Measurements from ENCODE around the gene RNF7.

DNA sequence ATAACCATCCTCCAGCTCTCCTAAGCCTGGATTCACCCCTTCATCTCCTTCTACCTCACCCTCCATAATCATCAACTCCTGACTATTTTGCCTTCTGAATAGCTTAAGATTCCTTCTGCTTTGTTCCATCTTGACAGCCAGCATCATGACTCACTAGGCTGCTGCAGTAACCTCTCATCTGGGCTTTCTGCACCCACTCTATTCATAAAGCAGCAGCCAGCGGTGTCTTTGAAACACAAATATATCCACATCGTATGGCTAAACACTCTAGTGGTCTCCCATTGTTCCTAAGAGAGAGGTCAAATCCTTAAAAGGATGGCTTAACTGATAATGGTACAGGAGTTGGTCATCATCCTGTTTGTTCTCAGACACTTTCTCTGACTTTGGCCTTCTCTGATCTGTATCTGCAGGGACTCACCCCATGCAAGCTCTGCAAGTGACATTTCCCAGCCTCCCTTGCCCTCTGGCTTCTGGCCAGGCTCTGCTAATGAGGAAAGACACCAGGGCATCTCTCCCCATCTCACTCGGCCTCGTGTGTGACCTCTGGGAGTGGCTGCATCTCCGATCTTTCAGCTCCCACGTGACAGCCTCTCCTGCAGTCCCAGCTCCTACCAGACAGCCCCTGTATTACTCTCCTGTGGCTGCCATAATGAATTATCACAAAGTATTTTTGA is 31.3 kb downstream of the RNF7 start:
- TF ChIP-seq POLR2A (IDR thresholded peaks at IDR 0.05), result no peak
- TF ChIP-seq, protein P1, sequence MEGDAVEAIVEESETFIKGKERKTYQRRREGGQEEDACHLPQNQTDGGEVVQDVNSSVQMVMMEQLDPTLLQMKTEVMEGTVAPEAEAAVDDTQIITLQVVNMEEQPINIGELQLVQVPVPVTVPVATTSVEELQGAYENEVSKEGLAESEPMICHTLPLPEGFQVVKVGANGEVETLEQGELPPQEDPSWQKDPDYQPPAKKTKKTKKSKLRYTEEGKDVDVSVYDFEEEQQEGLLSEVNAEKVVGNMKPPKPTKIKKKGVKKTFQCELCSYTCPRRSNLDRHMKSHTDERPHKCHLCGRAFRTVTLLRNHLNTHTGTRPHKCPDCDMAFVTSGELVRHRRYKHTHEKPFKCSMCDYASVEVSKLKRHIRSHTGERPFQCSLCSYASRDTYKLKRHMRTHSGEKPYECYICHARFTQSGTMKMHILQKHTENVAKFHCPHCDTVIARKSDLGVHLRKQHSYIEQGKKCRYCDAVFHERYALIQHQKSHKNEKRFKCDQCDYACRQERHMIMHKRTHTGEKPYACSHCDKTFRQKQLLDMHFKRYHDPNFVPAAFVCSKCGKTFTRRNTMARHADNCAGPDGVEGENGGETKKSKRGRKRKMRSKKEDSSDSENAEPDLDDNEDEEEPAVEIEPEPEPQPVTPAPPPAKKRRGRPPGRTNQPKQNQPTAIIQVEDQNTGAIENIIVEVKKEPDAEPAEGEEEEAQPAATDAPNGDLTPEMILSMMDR (IDR thresholded peaks at IDR 0.05), result no peak
